Pancreas (tissue), 10 donors: ENCODE results near the gene SLAIN2. TPM values are rescaled to one million over a fixed set of nuclear protein-coding genes. Genes with fewer than 3 reads are reported as not detected.

ENCODE experiments used
- ATAC-seq, 4 donors: fragments of 200-7000 bp; cut with Tn5 transposase; one replicate each; pipeline versions ENCODE4 v1.8.0 to v1.9.1; 2020; ENCODE audit warnings: mild to moderate bottlenecking in 4 of 4, moderate library complexity in 4 of 4
- DNase-seq, 6 donors: peaks; one replicate each; pipeline ENCODE4 v3.0.0-alpha.2; 2020
- FAIRE-seq: peaks from 2 replicates; lab custom pipeline; 2012; peaks lifted over from hg19 to GRCh38; lab: Jason Lieb, UNC
- H3K27ac ChIP-seq, 4 donors: fragments of 200-600 bp; sonication (generic); 1 replicate in 3 of 4; 2 replicates in 1 of 4; pipeline versions ENCODE4 v1.5.0 to v1.8.0; 2020
- H3K27me3 ChIP-seq, 4 donors: fragments of 200-600 bp; one replicate each; pipeline ENCODE4 v1.8.0; 2021
- H3K36me3 ChIP-seq, 3 donors: fragments of 200-600 bp; sonication (generic) in 1 of 3; one replicate each; pipeline versions ENCODE4 v1.5.0 to v1.8.0; 2020 to 2021
- H3K4me1 ChIP-seq, 3 donors: fragments of 200-600 bp; one replicate each; pipeline ENCODE4 v1.8.0; 2021
- H3K4me3 ChIP-seq, 4 donors: fragments of 200-600 bp; sonication (generic) in 2 of 4; one replicate each; pipeline versions ENCODE4 v1.5.0 to v1.8.0; 2020 to 2021
- H3K9me3 ChIP-seq, 4 donors: fragments of 200-600 bp; one replicate each; pipeline ENCODE4 v1.8.0; 2021
- CTCF ChIP-seq, 4 donors: fragments of 200-600 bp; sonication (generic) in 3 of 4; IDR thresholded peaks; one replicate each; pipeline versions ENCODE4 v1.5.0 to v1.8.0; 2021; ENCODE audit warnings: antibody characterized with exemption in 4 of 4
- WGBS, 2 donors: extraction: QIAGEN DNeasy Blood & Tissue Kit; methylation state at CpG; one replicate each; pipeline ENCODE4 v1.1.7; 2013; 5-methylcytosine and 5-hydroxymethylcytosine counted together
- intact Hi-C, 3 donors: fragments of 100-400 bp; cut with DNase I; formaldehyde crosslinking; loops; one replicate each; pipeline versions ENCODE4 v1.11.1 to v1.14.2; 2022
- polyA plus RNA-seq, 2 donors: library from polyadenylated mRNA; stranded (reverse); fragments of 200-250 nt; gene quantifications; one replicate each; pipeline ENCODE4 v1.2.3, GENCODE V29; 2013
- total RNA-seq, 6 donors: library from RNA; stranded (reverse); fragmentation: NEBNext Ultra II Directional in 4 of 6; extraction: Animal tissue kit (Norgen Biotek cat#: 25700) in 4 of 6; gene quantifications; one replicate each; pipeline versions ENCODE4 v1.2.1 to v1.2.4, GENCODE V29; 2021 to 2023
- donor health status: healthy with polysubstance abuse.
- donor health status: DM: no; HTN: no; CAD: no; lungs with moderate emphysema.
- donor health status: DM: no; HTN: no; CAD: no.
- donor health status: control.
- donor health status: control.
- donor health status: Bipolar disorder and iron deficiency.
- donor health status: DM: yes; HTN: yes; CAD: no.
- donor health status: DM: no; HTN: no; CAD: no.
- donor health status: DM: no; HTN: no; CAD: no.
- donor health status: DM: yes; HTN: yes; CAD: no.

The SLAIN2 gene
- total and polyA plus RNA-seq, 8 donors = 7.0 to 41.4 (median 28.5) TPM

- no peak for FAIRE-seq
- peaks cover 8 to 35% (median 27%) of the 10 kb centered on the region in 3 donors for H3K4me1 ChIP-seq
- no peak for DNase-seq
- no peak for TF ChIP-seq CTCF (IDR thresholded peaks at IDR 0.05)
- no peak for ATAC-seq
- WGBS, 2 donors = 12 to 13% methylated on average over 3 of the region's 3 CpGs
- intact Hi-C loops = no loop called here
- H3K9me3 ChIP-seq = no peaks in the 10 kb centered on the region
- peak overlapping the region in 3 of 4 donors; percentile 74 to 96 (median 76) for H3K4me3 ChIP-seq
- no peaks in the 10 kb centered on the region for H3K36me3 ChIP-seq
- no peak overlapping the region for H3K27ac ChIP-seq
- H3K27me3 ChIP-seq = no peaks in the 10 kb centered on the region
Observed at GRCh38 chr4:48343035-48343434, 1.7 kb downstream of the SLAIN2 start.

GRCh38 chr4:48343551-48343950 lies 2.2 kb downstream of the SLAIN2 start:
- Histone ChIP-seq H3K9me3 (no peaks in the 10 kb centered on the region), H3K4me1 (peaks cover 8 to 37% (median 28%) of the 10 kb centered on the region in 3 donors), H3K27ac (no peak overlapping the region), H3K36me3 (no peaks in the 10 kb centered on the region), H3K27me3 (no peaks in the 10 kb centered on the region), H3K4me3 (peak overlapping the region in 1 of 4 donors; percentile 76)
- WGBS, 2 donors = 60 to 82% methylated on average over 1 of the region's 1 CpG
- ATAC-seq (no peak), FAIRE-seq (no peak), DNase-seq (no peak)
- TF ChIP-seq CTCF (IDR thresholded peaks at IDR 0.05) = no peak
- intact Hi-C loops = no loop called here

- ATAC-seq (no peak), DNase-seq (no peak), FAIRE-seq (peak; percentile 69)
- Histone ChIP-seq H3K4me3 (no peak overlapping the region), H3K4me1 (peaks cover 8 to 38% (median 36%) of the 10 kb centered on the region in 3 donors), H3K9me3 (no peaks in the 10 kb centered on the region), H3K27me3 (no peaks in the 10 kb centered on the region), H3K27ac (no peak overlapping the region), H3K36me3 (no peaks in the 10 kb centered on the region)
- TF ChIP-seq CTCF (IDR thresholded peaks at IDR 0.05) = no peak
- intact Hi-C loops = no loop called here
- 74 to 78% methylated on average over 3 of the region's 3 CpGs for WGBS, 2 donors
Observed at GRCh38 chr4:48345542-48345941, 4.2 kb downstream of the SLAIN2 start.

- Histone ChIP-seq H3K4me1 (peaks cover 8 to 46% (median 39%) of the 10 kb centered on the region in 3 donors), H3K4me3 (no peak overlapping the region)
- intact Hi-C loops = no loop called here
Observed at GRCh38 chr4:48346594-48346993, 5.3 kb downstream of the SLAIN2 start.

More at GRCh38 chr4:48346594-48346993, 5.3 kb downstream of the SLAIN2 start:
- no peak for FAIRE-seq
- no peaks in the 10 kb centered on the region for H3K27me3 ChIP-seq
- no peaks in the 10 kb centered on the region for H3K9me3 ChIP-seq
- no peak for ATAC-seq
- no peak for TF ChIP-seq CTCF (IDR thresholded peaks at IDR 0.05)
- no peaks in the 10 kb centered on the region for H3K36me3 ChIP-seq
- no peak overlapping the region for H3K27ac ChIP-seq
- DNase-seq = no peak
